Measurements from ENCODE around the gene MAGEA9B.
"Not testable (repeated sequence)": the region's sequence is repeated elsewhere in the genome, so short reads cannot be mapped to it uniquely, and the experiment has no call there.

Gene MAGEA9B

GRCh38 chrX:149534926-149535602, 52.2 kb downstream of the MAGEA9B start:
- DNase-seq (ENCODE audit: low read depth): not testable (repeated sequence)

GRCh38 chrX:149533999-149534398, 53.3 kb downstream of the MAGEA9B start:
- DNase-seq (ENCODE audit: low read depth): not testable (repeated sequence)

DNA sequence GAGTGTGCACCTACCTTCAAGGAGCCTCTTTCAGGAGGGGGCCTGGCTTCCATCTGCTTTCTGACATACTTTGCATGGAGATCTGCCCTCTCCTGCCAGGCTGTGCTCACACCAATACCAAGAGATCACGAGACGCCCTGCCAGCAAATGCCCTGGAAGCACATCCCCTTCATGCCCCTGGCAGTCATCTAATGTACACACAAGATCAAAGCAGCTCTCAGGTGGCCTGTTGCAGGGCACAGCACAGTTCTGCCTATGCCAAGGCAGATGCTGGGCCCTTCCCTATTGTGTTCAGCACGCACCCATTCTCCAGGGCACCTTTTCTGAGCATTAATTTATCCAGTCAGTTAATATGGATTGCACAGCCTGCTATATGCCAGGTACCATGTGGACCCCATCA, 54.4 kb downstream of the MAGEA9B start:
- not testable (repeated sequence) for DNase-seq (ENCODE audit: low read depth)

Measured in activated T-helper 1 cell treated with Interleukin-2 at 50 U/mL for 16 hours (primary cell).